Peyer's patch (tissue), 4 donors: ENCODE results near the gene TMEM127. TPM values are rescaled to one million over a fixed set of nuclear protein-coding genes. Genes with fewer than 3 reads are reported as not detected.

Experiments
- DNase-seq, 3 donors: peaks; one replicate each; pipeline ENCODE4 v3.0.0-alpha.2; 2017 to 2019
- H3K27ac ChIP-seq, 4 donors: fragments of 200-600 bp; sonication (generic); one replicate each; pipeline ENCODE4 v1.5.1; 2016 to 2019
- H3K27me3 ChIP-seq, 2 donors: fragments of 200-600 bp; sonication (generic); one replicate each; pipeline ENCODE4 v1.5.1; 2019
- H3K36me3 ChIP-seq, 3 donors: fragments of 200-600 bp; sonication (generic); one replicate each; pipeline ENCODE4 v1.5.1; 2016 to 2019
- H3K4me1 ChIP-seq, 4 donors: fragments of 200-600 bp; sonication (generic); one replicate each; pipeline ENCODE4 v1.5.1; 2016 to 2019
- H3K4me3 ChIP-seq, 4 donors: fragments of 200-600 bp; sonication (generic); 1 replicate in 3 of 4; 2 replicates in 1 of 4; pipeline ENCODE4 v1.5.1; 2016 to 2019; ENCODE audit warnings: mild to moderate bottlenecking in 1 of 4
- H3K9me3 ChIP-seq, 4 donors: fragments of 200-600 bp; sonication (generic); one replicate each; pipeline ENCODE4 v1.5.1; 2016 to 2019; ENCODE audit warnings: mild to moderate bottlenecking in 1 of 4
- CTCF ChIP-seq, 6 experiments: fragments of 450-650 bp in 4 of 6; fragments of 200-600 bp in 2 of 6; sonication (generic) in 1 of 6; IDR thresholded peaks; one replicate each; pipeline ENCODE4 v1.5.1; 2017 to 2019; ENCODE audit warnings: antibody characterized with exemption in 6 of 6, mild to moderate bottlenecking in 3 of 6, moderate library complexity in 1 of 6
- POLR2A ChIP-seq, 2 donors: fragments of 450-650 bp; IDR thresholded peaks; one replicate each; pipeline ENCODE4 v1.5.1; 2017; ENCODE audit warnings: antibody characterized with exemption in 2 of 2, mild to moderate bottlenecking in 2 of 2, moderate library complexity in 2 of 2
- total RNA-seq, 4 donors: library from RNA; depleted of rRNA; stranded (reverse); fragments of >200 nt; gene quantifications; one replicate each; pipeline ENCODE4 v1.1.0, GENCODE V29; 2016

Gene TMEM127
- total RNA-seq, 4 donors from 2014 or later = 25.6 to 81.4 (median 67.1) TPM

GRCh38 chr2:96267159-96267971, 1.6 kb upstream of the TMEM127 start:
- Histone ChIP-seq H3K4me1 (peaks cover 0 to 34% (median 16%) of the 10 kb centered on the region in 4 donors), H3K36me3 (peaks cover 0 to 48% (median 0%) of the 10 kb centered on the region in 3 donors), H3K27ac (no peak overlapping the region), H3K9me3 (no peaks in the 10 kb centered on the region), H3K4me3 (peak overlapping the region in 1 of 4 donors; percentile 90), H3K27me3 (no peaks in the 10 kb centered on the region)
- TF ChIP-seq POLR2A (IDR thresholded peaks at IDR 0.05) = no peak
- TF ChIP-seq CTCF (IDR thresholded peaks at IDR 0.05) = peak in 4 of 6 experiments; percentile 28 to 53 (median 48)
- peak; percentile 26 to 72 (median 65) for DNase-seq

- Histone ChIP-seq H3K9me3 (no peaks in the 10 kb centered on the region), H3K27ac (peak overlapping the region; percentile 91 to 96 (median 93)), H3K4me1 (peaks cover 9 to 53% (median 23%) of the 10 kb centered on the region in 4 donors), H3K4me3 (peak overlapping the region; percentile 72 to 90 (median 82)), H3K36me3 (peaks cover 0 to 34% (median 0%) of the 10 kb centered on the region in 3 donors), H3K27me3 (no peaks in the 10 kb centered on the region)
- TF ChIP-seq POLR2A (IDR thresholded peaks at IDR 0.05) = no peak
- DNase-seq = peak in 2 of 3 donors; percentile 44 to 75
Measured at GRCh38 chr2:96265349-96265839, 403 bp downstream of the TMEM127 start.

DNA sequence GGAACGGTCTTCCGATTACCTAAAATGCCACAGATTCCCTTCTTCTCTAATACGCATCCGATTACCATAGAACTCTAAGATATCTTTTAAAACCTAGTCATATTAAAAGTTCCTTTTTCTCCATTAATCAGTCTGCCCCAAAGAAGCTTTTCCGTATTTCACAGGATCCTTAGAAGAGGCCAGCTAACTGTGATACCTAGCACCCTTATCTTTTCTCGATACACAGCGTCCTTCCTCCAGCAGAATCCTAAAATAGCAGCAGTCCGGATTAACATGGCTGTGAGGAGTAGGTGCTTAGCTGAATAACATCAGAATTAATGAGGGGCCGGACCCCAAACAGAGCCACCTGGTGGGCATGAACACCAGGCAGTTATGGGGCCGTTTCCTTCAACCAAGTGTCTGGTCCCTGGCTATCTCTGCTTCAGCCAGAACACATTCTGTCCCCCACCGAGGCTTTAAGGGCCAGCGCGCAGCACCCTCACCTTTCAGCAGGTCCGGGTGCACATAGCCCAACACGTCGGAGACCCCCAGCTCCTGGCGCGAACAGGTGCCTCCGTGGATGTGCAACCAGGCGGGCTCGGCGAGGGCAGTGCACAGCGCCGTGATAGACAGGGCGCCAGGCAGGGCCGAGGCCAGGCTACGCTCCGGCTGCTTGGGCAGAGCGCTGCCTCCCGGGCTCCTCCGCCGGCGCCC, 995 bp downstream of the TMEM127 start:
- DNase-seq = peak; percentile 51 to 64 (median 62)
- Histone ChIP-seq H3K36me3 (peaks cover 0 to 28% (median 0%) of the 10 kb centered on the region in 3 donors), H3K4me1 (peaks cover 9 to 59% (median 27%) of the 10 kb centered on the region in 4 donors), H3K9me3 (no peaks in the 10 kb centered on the region), H3K4me3 (peak overlapping the region; percentile 72 to 90 (median 82)), H3K27ac (peak overlapping the region; percentile 91 to 96 (median 93)), H3K27me3 (no peaks in the 10 kb centered on the region)
- no peak for TF ChIP-seq POLR2A (IDR thresholded peaks at IDR 0.05)
- TF ChIP-seq CTCF (IDR thresholded peaks at IDR 0.05) = peak in 4 of 6 experiments; percentile 16 to 43 (median 24)

DNA sequence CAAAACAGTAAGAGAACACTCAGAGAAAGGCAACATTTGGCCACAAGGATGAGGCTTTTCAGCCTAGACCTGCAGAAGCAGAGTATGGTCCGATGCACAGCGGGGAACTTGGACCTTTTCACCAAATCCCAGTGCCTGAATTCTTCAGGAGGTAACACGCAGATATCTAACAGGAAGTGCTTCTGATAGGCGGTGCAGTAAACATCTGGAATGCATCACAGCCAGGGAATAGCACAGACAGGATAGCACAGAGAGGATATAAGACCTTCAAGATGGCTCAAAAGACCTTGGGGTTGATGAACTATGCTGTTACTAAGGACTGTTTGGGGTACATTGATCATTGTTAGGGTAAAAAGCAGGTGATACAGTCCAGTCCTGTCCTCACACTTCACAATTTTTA, 1.7 kb downstream of the TMEM127 start:
- no peak for TF ChIP-seq CTCF (IDR thresholded peaks at IDR 0.05)
- TF ChIP-seq POLR2A (IDR thresholded peaks at IDR 0.05) = no peak
- H3K36me3 ChIP-seq = peaks cover 0 to 23% (median 0%) of the 10 kb centered on the region in 3 donors
- H3K4me3 ChIP-seq = peak overlapping the region; percentile 72 to 90 (median 82)
- no peak for DNase-seq
- H3K27me3 ChIP-seq = no peaks in the 10 kb centered on the region
- H3K9me3 ChIP-seq = no peaks in the 10 kb centered on the region
- H3K27ac ChIP-seq = peak overlapping the region in 1 of 4 donors; percentile 94
- peaks cover 9 to 66% (median 34%) of the 10 kb centered on the region in 4 donors for H3K4me1 ChIP-seq

DNA sequence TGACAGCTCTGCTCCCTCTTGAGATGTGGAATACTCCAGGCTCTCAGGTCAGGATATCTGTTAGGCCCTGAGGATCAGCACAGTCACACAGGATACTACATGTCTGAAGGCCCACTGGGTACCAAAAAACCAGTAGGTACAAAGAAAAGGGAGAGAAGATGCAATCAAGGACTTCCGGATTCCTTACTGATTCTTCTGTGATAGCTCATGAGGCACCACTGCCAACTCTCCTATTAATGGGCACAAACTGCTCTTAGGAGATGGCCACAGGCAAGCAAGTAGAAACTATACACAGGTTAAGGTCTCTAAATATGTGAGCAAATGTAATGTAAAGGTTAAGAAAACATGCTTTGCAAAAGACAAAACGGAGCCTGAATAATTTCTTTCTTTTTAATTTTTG, 3.5 kb downstream of the TMEM127 start:
- peaks cover 0 to 20% (median 0%) of the 10 kb centered on the region in 3 donors for H3K36me3 ChIP-seq
- H3K9me3 ChIP-seq = no peaks in the 10 kb centered on the region
- peaks cover 14 to 77% (median 36%) of the 10 kb centered on the region in 4 donors for H3K4me1 ChIP-seq
- no peak overlapping the region for H3K4me3 ChIP-seq
- no peak for DNase-seq
- H3K27me3 ChIP-seq = no peaks in the 10 kb centered on the region
- H3K27ac ChIP-seq = peak overlapping the region in 1 of 4 donors; percentile 90
- TF ChIP-seq CTCF (IDR thresholded peaks at IDR 0.05) (no peak), POLR2A (IDR thresholded peaks at IDR 0.05) (no peak)
